Epithelial cell of esophagus (primary cell): ENCODE results near the gene SMYD1.

ENCODE experiments used
- DNase-seq: peaks from one replicate; pipeline ENCODE4 v3.0.0; 2010; ENCODE audit warnings: low read depth
- H3K4me3 ChIP-seq: 2 replicates; pipeline ENCODE4 v1.5.1; 2011; ENCODE audit warnings: mild to moderate bottlenecking, low read length, control low read depth
- TF ChIP-seq, protein P1 (sequence below): IDR thresholded peaks from 2 replicates; pipeline ENCODE4 v1.5.1; 2011; ENCODE audit warnings: low read depth, mild to moderate bottlenecking, low read length, control low read depth, inconsistent platforms; ENCODE audit not compliant: insufficient read depth; ENCODE audit errors: missing control alignments

The SMYD1 gene

DNA sequence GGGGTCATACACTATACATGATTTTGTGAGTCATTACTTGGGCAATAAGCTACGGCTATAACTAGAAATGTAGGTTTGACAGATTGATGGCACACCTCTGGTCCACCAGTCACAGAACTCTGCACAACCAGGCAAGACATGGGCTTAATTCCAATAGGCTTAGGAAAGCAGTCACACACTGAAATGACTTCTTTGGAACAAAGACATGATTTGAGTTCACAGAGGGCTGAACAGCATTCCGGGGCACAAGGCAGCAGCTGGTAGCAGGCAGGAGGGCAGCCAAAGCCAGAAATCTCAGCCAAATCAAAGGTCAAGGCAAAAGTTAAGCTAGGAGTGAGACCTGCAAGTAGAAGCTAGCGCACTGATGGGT lies 32.8 kb downstream of the SMYD1 start:
- TF ChIP-seq, protein P1, sequence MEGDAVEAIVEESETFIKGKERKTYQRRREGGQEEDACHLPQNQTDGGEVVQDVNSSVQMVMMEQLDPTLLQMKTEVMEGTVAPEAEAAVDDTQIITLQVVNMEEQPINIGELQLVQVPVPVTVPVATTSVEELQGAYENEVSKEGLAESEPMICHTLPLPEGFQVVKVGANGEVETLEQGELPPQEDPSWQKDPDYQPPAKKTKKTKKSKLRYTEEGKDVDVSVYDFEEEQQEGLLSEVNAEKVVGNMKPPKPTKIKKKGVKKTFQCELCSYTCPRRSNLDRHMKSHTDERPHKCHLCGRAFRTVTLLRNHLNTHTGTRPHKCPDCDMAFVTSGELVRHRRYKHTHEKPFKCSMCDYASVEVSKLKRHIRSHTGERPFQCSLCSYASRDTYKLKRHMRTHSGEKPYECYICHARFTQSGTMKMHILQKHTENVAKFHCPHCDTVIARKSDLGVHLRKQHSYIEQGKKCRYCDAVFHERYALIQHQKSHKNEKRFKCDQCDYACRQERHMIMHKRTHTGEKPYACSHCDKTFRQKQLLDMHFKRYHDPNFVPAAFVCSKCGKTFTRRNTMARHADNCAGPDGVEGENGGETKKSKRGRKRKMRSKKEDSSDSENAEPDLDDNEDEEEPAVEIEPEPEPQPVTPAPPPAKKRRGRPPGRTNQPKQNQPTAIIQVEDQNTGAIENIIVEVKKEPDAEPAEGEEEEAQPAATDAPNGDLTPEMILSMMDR = no peak
- no peak overlapping the region for H3K4me3 ChIP-seq
- DNase-seq = no peak

DNA sequence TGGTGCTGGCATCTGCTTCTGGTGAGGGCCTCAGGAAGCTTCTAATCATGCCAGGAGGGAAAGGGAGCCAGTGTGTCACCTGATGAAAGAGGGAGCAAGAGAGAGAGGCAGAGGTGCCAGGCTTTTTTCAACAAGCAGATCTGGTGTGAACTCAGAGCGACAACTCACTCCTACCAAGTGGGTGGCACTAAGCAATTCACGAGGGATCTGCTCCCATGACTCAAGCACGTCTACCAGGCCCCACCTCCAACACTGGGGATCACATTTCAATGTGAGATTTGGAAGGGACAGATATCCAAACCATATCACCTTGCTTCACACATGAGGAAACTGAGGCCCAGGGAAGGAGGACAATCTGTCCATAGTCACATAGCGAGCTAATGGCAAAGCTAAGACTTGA lies 41.2 kb downstream of the SMYD1 start:
- TF ChIP-seq, protein P1 = no peak
- DNase-seq = no peak
- no peak overlapping the region for H3K4me3 ChIP-seq

DNA sequence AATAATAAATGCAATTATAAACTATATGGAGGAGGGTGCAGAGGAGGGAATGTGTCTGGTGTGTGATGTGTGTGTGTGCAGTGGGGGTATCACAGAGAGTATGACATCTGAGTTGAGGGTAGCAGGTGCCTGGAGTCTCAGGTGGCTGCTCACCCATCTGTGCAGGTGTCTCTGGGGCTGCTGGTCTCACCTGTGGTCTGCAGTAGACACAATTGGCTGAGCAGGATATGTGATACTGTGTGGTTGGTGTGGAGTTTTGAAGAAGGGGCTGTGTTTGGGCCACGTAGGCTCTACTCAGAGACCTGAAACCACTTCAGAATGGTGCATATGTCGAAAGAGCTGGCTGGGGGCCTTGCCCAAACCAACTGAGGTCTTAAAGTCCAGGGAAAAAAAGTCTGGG lies 43.2 kb downstream of the SMYD1 start:
- no peak for DNase-seq
- H3K4me3 ChIP-seq = no peak overlapping the region
- TF ChIP-seq, protein P1 = no peak

DNA sequence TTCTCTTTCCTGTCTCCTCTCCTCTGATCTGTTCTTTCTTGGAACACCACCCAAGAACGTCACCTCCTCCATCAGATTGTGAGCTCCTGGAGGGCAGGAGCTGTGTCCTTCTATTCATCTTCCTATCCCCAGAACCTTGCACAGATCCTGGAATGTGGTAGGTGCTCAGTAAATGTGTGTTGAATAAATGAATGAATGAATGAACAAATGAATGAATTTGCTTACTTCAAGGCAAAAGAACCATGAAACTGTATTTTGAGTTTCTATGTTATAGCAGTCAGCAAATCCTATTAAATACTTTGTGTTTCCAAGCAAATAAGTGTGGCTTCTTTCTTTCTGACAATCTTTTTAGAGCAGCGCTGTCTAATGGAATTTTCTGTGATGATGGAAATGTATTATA lies 45.4 kb downstream of the SMYD1 start:
- TF ChIP-seq, protein P1 = no peak
- DNase-seq = no peak
- no peak overlapping the region for H3K4me3 ChIP-seq

DNA sequence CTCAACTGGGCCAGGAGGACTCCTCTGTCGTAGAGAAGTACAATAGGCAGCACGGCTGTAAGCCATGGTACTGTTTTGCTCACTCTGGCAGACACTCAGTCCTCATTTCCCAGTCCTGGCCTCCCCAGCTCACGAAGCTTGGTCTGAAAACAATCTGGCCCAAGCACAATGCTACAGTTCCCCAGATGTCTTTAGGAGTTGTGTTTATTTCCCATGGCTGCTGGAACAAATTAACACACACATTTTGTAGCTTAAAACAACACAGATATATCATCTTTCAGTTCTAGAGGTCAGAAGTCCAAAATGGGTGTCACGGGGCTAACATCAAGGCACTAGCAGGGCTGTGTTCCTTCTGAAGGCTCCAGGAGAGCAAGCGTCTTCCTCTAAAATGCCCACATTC lies 47.3 kb downstream of the SMYD1 start:
- TF ChIP-seq, protein P1 = no peak
- H3K4me3 ChIP-seq = no peak overlapping the region
- no peak for DNase-seq

DNA sequence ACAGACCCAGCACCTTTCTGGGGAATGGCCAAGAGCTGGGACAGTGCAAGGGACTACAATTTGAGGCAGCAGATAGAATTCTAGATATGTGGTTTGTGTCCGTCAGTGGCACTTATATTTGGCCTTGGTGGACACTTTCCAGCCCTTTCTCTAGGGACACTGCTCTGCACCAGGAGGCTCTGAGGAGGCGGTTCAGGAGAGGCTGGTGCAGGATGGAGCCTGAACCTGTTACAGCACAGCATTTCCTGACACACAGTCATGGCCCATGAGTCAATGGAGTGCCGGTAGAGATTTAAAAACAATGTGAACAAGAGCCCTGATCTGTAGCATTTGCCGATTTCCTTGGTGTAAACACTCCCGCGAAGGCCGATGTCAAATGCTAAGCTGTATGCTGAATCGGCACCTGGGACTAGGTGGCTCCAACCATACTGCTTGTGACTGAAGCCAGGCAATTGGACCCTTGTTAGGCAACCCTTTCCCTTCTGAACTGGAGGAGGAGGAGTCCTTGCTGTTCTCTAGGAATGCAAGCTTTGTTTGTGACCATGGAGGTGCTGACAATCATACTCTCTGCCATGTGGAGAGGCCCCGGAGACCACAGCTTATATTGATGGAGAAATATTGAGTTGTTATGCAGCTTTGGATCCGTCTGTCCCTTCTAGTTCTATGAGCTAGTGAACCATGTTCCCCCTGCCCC lies 48.3 kb downstream of the SMYD1 start:
- TF ChIP-seq, protein P1 = no peak
- no peak for DNase-seq
- H3K4me3 ChIP-seq = no peak overlapping the region

DNA sequence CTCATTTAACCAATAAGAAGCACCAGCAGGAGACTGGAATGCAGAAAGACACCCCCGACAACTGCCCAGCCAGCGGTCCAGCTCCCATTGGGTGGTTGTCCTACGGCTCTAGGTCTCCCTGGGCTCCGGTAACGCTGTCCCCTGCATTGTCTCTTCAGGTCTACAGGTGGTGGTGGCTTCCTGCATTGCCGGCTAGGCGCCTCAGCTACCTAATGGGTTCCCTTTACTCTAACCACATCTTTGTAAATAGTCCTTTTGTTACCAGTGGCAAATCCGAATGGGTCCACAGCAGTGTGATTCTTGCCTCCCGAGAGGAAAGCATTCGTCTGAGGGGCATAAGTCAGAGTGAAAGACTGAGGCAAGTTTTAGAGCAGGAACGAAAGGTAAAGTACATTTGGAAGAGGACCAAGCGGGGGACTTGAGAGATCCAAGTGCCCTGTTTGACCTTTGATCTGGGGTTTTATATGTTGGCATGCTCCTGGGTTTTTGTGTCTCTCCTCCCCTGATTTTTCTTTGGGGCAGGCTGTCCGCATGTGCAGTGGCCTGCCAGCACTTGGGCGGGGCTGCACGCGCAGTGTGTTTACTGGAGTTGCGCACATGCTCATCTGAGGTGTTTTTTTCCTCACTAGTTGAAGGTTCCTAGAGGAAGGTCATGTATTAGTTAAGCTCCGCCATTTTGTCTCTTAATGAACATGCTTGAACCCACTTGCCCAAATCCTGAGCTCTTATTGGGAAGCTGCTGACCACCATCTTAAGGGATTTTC lies 49.2 kb downstream of the SMYD1 start:
- no peak for DNase-seq
- H3K4me3 ChIP-seq = no peak overlapping the region
- TF ChIP-seq, protein P1 = no peak
